ENCODE measurements around the gene DYRK2.

DNA sequence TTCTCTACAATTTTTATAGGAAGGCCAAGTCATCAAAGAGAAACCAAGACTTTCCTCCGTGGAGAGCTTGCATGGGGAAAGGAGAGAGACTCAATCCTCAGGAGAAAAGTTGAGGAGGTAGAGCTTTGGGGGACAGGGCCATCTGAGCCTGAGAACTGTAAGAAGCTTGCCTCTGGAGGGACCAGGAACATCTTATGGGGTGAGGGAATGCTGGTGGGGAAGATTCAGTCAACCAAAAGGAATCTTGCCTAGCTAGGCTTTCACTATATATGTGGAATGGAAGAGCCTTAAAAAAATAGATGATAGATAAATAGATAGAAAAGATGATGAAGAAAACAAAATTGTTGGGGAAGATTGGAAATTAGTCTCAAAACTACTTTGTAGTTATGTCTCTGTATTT lies 63.5 kb downstream of the DYRK2 start:
- TF ChIP-seq, protein P1, sequence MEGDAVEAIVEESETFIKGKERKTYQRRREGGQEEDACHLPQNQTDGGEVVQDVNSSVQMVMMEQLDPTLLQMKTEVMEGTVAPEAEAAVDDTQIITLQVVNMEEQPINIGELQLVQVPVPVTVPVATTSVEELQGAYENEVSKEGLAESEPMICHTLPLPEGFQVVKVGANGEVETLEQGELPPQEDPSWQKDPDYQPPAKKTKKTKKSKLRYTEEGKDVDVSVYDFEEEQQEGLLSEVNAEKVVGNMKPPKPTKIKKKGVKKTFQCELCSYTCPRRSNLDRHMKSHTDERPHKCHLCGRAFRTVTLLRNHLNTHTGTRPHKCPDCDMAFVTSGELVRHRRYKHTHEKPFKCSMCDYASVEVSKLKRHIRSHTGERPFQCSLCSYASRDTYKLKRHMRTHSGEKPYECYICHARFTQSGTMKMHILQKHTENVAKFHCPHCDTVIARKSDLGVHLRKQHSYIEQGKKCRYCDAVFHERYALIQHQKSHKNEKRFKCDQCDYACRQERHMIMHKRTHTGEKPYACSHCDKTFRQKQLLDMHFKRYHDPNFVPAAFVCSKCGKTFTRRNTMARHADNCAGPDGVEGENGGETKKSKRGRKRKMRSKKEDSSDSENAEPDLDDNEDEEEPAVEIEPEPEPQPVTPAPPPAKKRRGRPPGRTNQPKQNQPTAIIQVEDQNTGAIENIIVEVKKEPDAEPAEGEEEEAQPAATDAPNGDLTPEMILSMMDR (conservative IDR thresholded peaks at IDR 0.05; ENCODE audit: low read depth, low read length): no peak
- no peak for TF ChIP-seq EZH2 (IDR thresholded peaks at IDR 0.05; ENCODE audit: borderline replicate concordance, low read depth, low read length, poor library complexity, severe bottlenecking)
